Adrenal gland (tissue), 12 donors: Measurements from ENCODE around the gene SERP2. TPM values are rescaled to one million over a fixed set of nuclear protein-coding genes. Genes with fewer than 3 reads are reported as not detected.

Experiments used
- DNase-seq, 7 donors: peaks; one replicate each; pipeline ENCODE4 v3.0.0-alpha.2; 2019 to 2020
- H3K27ac ChIP-seq, 5 donors: fragments of 200-600 bp; sonication (generic) in 4 of 5; 1 replicate in 3 of 5; 2 replicates in 2 of 5; pipeline versions ENCODE4 v1.5.1 to v1.8.0; 2016 to 2020; ENCODE audit warnings: mild to moderate bottlenecking in 1 of 5
- H3K27me3 ChIP-seq: fragments of 200-600 bp; 2 replicates; pipeline ENCODE4 v1.8.0; 2021
- H3K36me3 ChIP-seq, 2 donors: fragments of 200-600 bp; replicated peaks in 1 of 2; 1 replicate in 1 of 2; 2 replicates in 1 of 2; pipeline versions ENCODE4 v1.5.1 to v1.8.0; 2018 to 2022
- H3K4me1 ChIP-seq, 2 donors: fragments of 200-600 bp; replicated peaks in 1 of 2; 1 replicate in 1 of 2; 2 replicates in 1 of 2; pipeline versions ENCODE4 v1.5.1 to v1.8.0; 2018 to 2021
- H3K4me3 ChIP-seq, 4 donors: fragments of 200-600 bp; sonication (generic) in 3 of 4; one replicate each; pipeline ENCODE4 v1.5.1; 2016 to 2018
- H3K9me3 ChIP-seq, 3 donors: fragments of 200-600 bp; sonication (generic) in 1 of 3; replicated peaks in 1 of 3; 1 replicate in 2 of 3; 2 replicates in 1 of 3; pipeline versions ENCODE4 v1.5.1 to v1.8.0; 2016 to 2021
- CTCF ChIP-seq, 6 experiments: fragments of 450-650 bp in 4 of 6; fragments of 200-600 bp in 2 of 6; sonication (generic) in 1 of 6; IDR thresholded peaks; 1 replicate in 5 of 6; 2 replicates in 1 of 6; pipeline versions ENCODE4 v1.5.1 to v1.8.0; 2016 to 2021; ENCODE audit warnings: antibody characterized with exemption in 6 of 6, mild to moderate bottlenecking in 2 of 6, moderate library complexity in 1 of 6
- POLR2A ChIP-seq, 2 donors: fragments of 450-650 bp; IDR thresholded peaks; one replicate each; pipeline ENCODE4 v1.6.1; 2017; ENCODE audit warnings: antibody characterized with exemption in 2 of 2, mild to moderate bottlenecking in 2 of 2, moderate library complexity in 1 of 2
- WGBS, 4 donors: extraction: QIAGEN DNeasy Blood & Tissue Kit in 2 of 4; methylation state at CpG; one replicate each; pipeline versions ENCODE4 v1.1.5 to v1.1.7; 2013 to 2017; 5-methylcytosine and 5-hydroxymethylcytosine counted together
- intact Hi-C, 2 donors: fragments of 100-400 bp; cut with DNase I; formaldehyde crosslinking; loops; one replicate each; pipeline versions ENCODE4 v1.14.1 to v1.15.0; 2022 to 2023
- polyA plus RNA-seq, 3 donors: library from polyadenylated mRNA; stranded (reverse); fragments of 200-250 nt in 2 of 3; fragments of 350-450 nt in 1 of 3; fragmentation: Illumina TruSeq in 1 of 3; extraction: RNeasy Lipid Tissue Mini Kit (QIAGEN cat#74804) in 1 of 3; gene quantifications; one replicate each; pipeline ENCODE4 v1.2.3, GENCODE V29; 2013 to 2014
- total RNA-seq, 9 donors: library from RNA; depleted of rRNA in 4 of 9; stranded (reverse); fragments of >200 nt in 4 of 9; fragments of 120-200 nt in 1 of 9; fragmentation: NEBNext Ultra II Directional in 1 of 9; extraction: Animal tissue kit (Norgen Biotek cat#: 25700) in 1 of 9; gene quantifications; one replicate each; pipeline versions ENCODE4 v1.1.0 to v1.2.4, GENCODE V29; 2013 to 2023
- donor health status: healthy with polysubstance abuse.
- donor health status: Bipolar disorder and iron deficiency.
- donor health status: DM: yes; HTN: yes; CAD: no.
- donor health status: DM: no; HTN: no; CAD: no.
- donor health status: DM: no; HTN: no; CAD: no.
- donor health status: DM: yes; HTN: yes; CAD: no.

SERP2 gene
- total and polyA plus RNA-seq, 12 donors = 2.6 to 11.3 (median 4.5) TPM

DNA sequence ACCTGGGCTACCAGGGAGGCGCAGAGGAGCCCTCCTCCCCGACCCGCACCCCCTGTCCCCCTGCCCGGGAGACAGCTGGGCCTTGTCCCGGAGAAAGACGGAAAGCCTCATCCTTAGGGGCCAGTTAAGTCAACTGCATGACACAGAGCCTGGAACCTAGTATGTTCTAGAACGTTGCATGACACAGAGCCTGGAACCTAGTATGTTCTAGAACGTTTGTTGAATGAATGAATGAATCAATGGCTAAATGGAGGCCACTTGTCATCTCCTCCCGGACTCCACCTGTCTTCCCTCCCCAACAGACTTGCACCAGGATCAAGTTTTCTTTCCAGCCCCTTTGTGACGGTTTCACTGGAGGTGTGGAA is 706 bp downstream of the SERP2 start:
- no peaks in the 10 kb centered on the region for H3K9me3 ChIP-seq
- H3K4me3 ChIP-seq = peak overlapping the region in 2 of 4 donors; percentile 17 to 70
- H3K36me3 ChIP-seq = no peaks in the 10 kb centered on the region
- peak overlapping the region in 2 of 5 donors; percentile 51 to 71 for H3K27ac ChIP-seq
- no peak for TF ChIP-seq POLR2A (IDR thresholded peaks at IDR 0.05)
- TF ChIP-seq CTCF (IDR thresholded peaks at IDR 0.05) = no peak
- 48 to 49% (median 49%) methylated on average over 9 to 10 of the region's 10 CpGs for whole genome bisulfite sequencing, 4 donors
- H3K4me1 ChIP-seq = no peaks in the 10 kb centered on the region
- H3K27me3 ChIP-seq = no peaks in the 10 kb centered on the region
- intact Hi-C loops = no loop called here
- no peak for DNase-seq

DNA sequence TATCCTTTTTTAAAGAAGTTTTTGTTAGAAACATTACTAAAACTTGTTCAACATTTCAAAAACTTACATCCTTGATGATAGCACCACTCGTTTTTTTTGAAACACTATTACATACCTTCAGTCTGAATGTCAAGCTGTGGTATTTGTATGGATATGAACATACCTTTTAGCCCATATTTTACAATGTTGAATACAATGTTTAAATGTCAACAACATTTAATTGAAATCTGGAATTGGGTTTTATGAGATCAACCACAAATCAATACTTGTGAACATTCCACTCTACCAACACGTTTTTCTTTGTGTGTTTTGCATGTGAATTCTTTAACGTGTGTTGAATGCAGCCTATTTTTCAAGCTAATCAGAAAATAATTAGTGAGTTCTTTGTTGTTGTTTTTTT is 4.7 kb downstream of the SERP2 start:
- TF ChIP-seq POLR2A (IDR thresholded peaks at IDR 0.05) (no peak), CTCF (IDR thresholded peaks at IDR 0.05) (no peak)
- no peak for DNase-seq
- intact Hi-C loops = no loop called here
- H3K9me3 ChIP-seq = no peaks in the 10 kb centered on the region
- H3K27me3 ChIP-seq = no peaks in the 10 kb centered on the region
- H3K4me3 ChIP-seq = no peak overlapping the region
- no peaks in the 10 kb centered on the region for H3K4me1 ChIP-seq
- no peaks in the 10 kb centered on the region for H3K36me3 ChIP-seq
- 66 to 76% (median 70%) methylated on average over 3 of the region's 3 CpGs for WGBS, 4 donors
- H3K27ac ChIP-seq = no peak overlapping the region

DNA sequence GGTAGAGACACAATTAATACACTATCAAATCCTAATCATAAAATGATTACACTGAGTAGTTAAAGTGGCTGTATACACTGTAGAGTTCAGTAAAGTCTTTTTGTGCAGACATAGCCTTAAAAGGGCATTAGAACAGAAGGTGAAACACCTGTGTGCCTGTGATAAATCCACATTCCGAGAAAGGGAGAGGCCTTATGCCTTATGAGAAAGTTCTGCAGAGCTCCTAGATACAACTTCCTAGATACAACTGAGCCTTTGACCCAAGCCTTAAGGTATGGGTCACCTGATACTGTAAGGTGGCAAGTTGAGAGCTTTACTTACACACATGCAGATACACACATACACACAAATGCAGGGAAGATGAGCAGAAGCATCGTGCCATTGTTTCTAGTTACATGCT is 6.3 kb downstream of the SERP2 start:
- no peak for TF ChIP-seq CTCF (IDR thresholded peaks at IDR 0.05)
- TF ChIP-seq POLR2A (IDR thresholded peaks at IDR 0.05) = no peak
- intact Hi-C loops = no loop called here
- Histone ChIP-seq H3K9me3 (no peaks in the 10 kb centered on the region), H3K27ac (no peak overlapping the region), H3K36me3 (no peaks in the 10 kb centered on the region), H3K4me3 (no peak overlapping the region), H3K4me1 (no peaks in the 10 kb centered on the region), H3K27me3 (no peaks in the 10 kb centered on the region)
- WGBS, 4 donors = 86 to 96% (median 90%) methylated on average over 1 to 2 of the region's 2 CpGs
- DNase-seq = no peak

DNA sequence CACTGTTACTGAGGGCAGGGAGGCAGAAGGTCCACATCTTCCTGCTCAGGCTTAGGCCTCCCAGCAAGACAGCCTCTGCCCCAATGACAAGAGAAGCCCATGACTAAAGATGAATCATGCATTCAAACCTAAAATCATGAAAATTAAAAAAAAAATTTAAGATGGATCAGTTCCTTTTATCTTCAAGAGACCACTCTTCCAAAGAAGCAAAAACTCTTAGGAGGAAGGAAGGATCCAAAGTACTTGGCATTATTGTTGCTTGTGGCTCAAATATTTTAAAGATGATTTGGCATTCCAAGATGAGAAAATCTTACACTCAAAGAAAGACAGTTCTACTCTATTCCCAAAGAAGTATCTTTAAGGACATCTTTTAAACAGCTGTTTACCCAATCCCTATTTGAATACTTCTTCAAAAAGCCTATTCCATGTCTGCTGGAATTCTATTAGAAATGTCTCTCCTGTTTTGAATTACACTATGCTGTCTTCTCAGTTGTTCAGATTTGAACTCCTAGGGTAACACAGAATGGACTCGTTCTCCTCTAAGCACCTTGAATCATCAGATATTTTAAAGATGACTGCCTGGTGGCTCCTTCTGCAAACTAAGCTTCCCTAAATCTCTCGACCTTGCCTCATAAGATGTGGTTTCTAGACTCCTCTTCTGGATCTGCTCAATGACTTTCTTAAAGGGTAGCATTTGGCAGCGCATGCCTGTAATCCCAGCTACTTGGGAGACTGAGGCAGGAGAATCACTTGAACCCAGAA is 7.0 kb downstream of the SERP2 start:
- Histone ChIP-seq H3K27ac (no peak overlapping the region), H3K9me3 (no peaks in the 10 kb centered on the region), H3K4me3 (no peak overlapping the region), H3K27me3 (no peaks in the 10 kb centered on the region), H3K4me1 (no peaks in the 10 kb centered on the region), H3K36me3 (no peaks in the 10 kb centered on the region)
- 84 to 90% (median 88%) methylated on average over 3 of the region's 3 CpGs for WGBS, 4 donors
- no peak for TF ChIP-seq CTCF (IDR thresholded peaks at IDR 0.05)
- TF ChIP-seq POLR2A (IDR thresholded peaks at IDR 0.05) = no peak
- DNase-seq = no peak
- intact Hi-C loops = no loop called here
